HK-2 (cell line): ENCODE data around the gene PAPSS2.
"Not testable (repeated sequence)": the region's sequence is repeated elsewhere in the genome, so short reads cannot be mapped to it uniquely, and the experiment has no call there.

ENCODE experiments used
- DNase-seq: peaks from one replicate; pipeline ENCODE4 v3.0.0-alpha.2; 2018; ENCODE audit not compliant: unreplicated experiment

Gene PAPSS2

DNA sequence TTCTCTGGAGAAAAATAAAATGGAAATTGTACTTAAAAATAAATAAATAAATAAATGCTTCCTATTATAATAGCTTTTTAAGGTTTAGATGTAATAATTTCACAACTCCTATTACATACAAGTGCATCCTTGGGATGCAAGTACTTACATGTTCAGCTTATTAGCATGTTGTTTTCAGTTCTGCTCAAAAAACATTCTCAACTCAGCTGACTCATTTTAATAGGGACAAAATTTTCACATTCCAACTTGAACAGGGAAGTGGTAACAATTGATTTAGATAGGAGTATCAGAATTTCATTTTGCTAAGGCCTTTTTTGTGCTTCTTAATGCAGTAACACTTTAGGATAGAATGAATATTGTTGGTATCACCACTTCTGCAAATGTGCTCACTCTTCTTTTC, 16.7 kb upstream of the PAPSS2 start:
- no peak for DNase-seq

DNA sequence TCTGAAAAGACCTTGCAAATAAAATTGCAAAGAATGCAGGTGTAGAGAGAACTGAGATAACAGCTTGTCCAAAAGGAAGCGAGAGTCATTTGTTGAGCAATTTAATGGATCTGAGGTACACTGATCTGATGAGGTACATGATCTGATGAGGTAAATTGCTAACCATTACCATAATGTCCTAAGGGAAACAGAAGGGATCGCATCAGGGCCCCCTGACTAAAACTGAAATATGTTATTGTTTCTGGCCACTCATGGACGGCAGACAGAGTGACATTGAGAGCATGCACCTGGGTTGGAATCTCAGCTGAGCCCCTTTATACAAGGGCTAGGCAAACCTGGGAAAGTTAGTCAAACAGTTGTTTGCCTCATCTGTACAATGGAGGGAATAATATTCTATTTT, 15.8 kb upstream of the PAPSS2 start:
- DNase-seq, result no peak

DNA sequence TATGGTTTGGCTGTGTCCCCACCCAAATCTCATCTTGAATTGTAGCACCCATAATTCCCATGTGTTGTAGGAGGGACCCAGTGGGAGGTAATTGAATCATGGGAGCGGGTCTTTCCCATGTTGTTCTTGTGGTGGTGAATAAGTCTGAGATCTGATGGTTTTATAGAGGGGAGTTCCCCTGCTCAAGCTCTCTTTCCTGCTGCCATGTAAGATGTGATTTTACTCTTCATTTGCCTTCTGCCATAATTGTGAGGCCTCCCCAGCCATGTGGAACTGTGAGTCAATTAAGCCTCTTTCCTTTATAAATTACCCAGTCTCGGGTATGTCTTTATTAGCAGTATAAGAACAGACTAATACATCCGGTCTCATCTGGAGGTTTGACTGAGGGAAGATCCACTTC, 15.2 kb upstream of the PAPSS2 start:
- DNase-seq, result not testable (repeated sequence)

DNA sequence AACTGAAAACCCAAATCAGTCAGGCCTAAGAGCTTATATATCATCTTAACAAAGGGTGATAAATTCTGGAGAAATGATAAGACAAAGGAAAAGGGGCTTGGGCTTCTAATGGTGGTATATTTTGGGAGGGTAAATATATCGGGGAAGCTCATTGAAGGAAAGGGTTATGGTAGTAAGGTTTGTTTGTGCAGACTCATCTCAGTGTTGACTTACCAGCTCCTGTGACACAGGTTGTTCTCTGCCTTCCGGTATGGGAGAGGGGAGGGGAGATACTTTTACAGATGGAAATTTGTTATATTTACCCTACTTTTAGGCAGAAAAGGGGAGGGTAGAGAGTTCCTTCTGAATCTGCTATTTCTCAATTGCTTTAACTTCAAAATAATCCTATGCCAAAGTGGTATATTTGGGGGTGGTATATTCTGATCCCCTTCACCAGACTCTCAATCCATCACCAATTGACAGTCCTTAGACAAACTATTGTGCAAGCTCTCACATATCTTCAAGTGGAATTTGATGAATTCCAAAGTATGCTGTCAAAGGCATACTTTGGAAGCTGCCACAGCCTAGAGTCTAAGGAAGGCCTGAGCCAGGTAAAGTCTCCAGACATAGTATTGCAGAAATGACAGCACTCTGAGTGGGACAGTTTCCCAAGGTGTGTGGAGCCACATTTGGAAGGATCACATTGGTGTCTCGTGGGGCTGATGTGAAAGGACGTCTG, 13.3 kb upstream of the PAPSS2 start:
- DNase-seq, result no peak

DNA sequence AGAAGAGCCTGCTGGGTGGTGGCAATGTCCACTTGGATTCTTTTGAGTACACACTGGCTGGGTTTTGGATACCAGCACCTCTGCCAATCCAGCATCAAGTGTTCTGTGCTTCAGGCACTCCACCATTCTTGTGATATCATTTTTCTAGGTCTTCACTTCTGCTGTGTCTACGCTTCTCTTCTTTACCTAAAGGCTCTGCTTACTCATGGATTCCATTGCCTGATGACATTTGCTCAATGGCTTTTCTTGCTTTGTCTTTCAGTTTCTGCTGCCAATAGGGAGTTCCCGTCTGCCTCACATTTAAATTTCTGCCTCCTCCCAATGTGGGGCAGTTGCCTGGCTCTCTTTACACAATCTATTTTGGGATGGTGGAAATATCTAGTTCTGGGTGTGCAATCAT, 12.7 kb upstream of the PAPSS2 start:
- DNase-seq, result no peak

DNA sequence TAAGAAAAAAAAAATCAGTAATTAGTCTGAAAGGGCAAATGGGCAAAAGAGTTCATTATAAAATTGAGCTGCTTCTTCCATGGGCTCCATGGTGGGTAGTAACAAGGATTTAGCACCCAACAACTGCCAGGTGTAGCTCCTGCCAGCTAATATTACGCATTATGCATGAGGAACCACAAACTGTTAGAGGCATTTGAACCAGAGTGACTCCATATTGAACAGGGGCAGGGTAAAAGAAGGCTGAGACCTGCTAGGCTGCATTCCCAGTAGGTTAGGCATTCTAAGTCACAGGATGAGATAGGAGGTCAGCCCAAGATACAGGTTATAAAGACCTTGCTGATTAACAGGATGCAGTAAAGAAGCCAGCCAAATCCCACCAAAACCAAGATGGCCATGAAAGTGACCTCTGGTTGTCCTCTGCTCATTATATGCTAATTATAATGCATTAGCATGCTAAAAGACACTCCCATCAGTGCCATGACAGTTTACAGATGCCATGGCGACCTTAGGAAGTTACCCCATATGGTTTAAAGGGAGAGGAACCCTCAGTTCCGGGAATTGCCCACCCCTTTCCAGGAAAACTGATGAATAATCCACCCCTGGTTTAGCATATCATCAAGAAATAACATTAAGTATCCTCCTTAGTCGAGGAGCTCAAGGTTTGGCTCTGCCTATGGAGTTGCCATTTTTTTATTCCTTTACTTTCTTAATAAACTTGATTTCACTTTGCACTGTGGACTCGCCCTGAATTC, 8.7 kb upstream of the PAPSS2 start:
- DNase-seq, result no peak

DNA sequence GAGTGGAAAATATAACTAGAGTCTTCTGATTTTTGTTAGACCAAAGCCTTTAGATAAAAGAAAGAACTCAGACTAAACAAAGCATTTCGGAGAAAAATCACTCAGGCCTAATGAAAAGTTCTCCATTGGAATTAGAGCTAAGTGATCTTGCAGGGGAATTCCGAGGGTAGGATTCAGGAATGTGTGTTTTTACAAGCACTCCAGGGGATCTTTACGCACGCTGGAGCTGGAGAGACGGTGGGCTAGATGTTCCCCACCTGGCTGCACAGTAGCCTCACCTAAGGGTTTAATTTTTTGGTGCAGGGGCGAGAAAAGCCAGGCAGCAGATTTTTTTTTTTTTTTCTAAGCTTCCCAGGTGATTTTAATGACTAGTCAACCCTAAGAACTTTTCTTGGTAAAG, 7.9 kb upstream of the PAPSS2 start:
- DNase-seq, result no peak

DNA sequence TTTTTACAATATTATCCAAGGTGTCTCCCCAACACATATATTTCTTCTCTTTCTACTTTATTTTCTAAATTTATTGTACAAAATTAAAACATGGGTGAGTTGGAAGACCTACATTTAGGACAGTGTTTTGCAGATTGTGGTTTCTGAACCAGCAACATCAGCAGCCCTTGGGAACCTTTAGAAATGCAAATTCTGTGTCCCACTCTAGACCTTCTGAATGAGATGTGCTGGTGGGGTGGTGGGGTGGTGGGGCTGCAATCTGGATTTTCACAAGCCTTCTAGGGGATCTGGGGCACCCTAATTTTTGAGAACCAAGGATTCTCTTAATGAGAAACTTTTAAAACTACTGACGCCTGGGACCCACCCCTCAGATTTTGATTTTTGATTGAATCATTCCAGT, 7.4 kb upstream of the PAPSS2 start:
- DNase-seq, result no peak

DNA sequence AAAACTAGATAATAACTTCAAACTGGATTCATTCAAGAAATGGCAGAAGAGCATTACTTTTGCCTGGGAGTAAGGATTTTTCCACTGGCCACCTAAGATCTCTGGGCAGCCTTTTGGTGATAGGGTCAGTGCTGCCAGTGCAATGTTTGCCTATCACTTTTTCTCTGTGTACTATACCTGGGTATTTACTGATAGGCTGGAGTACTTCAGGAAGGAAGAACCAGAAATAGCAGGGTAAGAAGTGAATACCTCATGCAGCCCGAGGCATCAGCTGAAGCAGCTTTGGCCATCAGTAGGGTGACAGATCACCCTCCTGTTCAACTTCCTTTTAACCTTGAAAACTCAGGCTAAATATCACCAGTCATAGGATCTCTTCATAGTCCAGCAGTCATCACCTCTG, 5.5 kb upstream of the PAPSS2 start:
- DNase-seq, result no peak

DNA sequence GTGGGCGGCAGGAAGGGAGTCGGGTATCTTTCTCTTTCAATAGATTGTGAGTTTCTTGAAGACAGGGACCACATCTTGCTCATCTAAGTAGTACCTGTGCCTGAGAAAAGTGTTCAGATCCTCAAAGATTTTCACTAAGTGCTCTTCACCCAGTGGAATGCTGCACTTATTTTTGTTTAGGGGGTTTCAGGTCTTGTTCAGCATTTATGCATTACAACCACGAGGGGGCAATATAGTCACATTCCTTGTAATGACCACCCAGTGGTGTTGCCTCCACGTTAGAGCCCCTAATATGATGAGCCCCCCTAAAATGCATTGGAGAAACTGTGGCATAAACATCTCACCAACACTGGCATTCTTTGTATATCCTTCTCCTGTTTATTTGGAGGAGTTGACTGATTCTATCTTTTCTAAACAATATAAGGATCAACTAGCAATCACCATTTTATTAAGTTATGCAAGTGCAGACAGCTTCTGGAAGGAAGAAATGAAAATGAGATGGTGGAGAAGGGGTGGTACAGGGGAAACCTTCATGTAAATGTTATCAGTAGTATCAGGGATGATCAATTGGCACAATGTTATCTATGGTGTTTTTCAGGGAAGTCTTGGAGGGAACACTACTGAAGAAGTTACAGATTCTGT, 3.1 kb upstream of the PAPSS2 start:
- no peak for DNase-seq

DNA sequence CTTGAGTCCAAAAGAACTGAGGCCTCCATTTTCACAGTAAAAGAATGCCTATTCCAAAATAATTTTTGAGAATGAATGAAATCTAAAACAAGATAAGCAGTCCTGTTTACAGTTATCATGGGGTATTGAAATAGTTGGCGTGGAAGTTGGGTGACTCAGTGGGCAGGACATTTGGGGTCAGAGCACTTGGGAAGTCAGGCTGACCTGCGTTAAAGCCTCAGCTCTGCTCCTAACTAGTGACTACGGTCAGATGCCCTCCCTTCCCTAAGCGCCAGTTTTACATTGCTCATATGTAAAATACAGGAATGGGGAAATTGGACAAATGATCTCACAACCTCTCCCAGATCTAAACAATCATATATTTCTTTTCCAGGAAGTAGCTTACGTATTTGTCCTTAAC, 2.3 kb upstream of the PAPSS2 start:
- peak; percentile 27 for DNase-seq

DNA sequence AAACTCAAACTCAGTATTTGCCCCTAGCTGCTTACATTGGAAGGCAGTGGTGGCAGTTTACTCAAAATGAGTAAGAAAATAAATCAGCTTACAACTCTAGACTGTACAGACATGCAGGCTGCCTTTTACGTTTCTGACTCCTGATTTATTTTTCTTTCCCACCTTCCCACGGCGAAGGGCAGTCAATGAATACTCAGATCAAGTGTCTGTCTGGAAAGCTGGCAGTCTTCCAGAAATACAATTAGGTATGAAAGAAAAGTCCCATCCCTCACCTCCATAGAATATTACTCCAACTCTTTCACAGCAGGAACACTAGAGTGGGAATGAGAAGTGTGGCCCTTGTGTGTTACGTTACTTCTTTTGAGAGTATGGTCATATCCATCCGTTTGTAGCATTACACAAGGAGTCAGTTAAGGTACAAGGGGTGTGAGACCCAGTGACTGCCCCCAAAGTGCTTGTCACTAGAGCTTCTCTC, 1.3 kb upstream of the PAPSS2 start:
- DNase-seq, result peak; percentile 39

DNA sequence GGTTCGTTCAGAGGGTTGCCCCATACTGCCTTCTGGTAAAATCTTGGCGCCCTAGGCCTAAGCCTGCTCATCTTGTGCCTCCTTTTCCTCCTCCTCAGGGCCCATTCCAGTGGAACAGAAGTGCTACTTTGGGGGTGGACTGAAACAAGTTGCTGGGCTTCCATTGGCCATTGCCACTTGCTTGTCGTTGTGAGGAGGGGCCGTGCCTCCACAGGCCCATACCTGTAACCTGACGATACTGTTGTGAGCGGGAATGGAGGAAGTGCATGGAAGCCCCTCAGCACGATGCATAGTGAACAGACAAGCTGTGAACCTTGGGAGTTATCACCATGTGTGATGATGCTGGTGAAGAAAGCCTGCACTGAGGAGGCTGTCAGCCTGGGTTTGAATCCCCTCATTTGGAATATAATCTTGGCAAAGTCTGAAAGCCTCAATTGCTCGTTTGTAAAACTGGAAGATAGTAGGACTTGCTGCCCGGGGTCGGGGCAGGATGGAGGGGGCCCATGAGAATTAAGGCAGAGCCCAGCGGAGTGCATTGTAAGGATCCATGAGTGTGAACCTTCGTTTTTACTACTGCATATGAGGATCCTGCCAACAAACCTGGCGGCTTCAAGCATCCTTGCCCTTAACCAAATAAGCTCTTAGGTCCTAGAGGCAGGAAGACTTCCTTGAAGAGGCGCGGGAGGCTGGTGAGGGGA, 671 bp upstream of the PAPSS2 start:
- peak; percentile 30 for DNase-seq

DNA sequence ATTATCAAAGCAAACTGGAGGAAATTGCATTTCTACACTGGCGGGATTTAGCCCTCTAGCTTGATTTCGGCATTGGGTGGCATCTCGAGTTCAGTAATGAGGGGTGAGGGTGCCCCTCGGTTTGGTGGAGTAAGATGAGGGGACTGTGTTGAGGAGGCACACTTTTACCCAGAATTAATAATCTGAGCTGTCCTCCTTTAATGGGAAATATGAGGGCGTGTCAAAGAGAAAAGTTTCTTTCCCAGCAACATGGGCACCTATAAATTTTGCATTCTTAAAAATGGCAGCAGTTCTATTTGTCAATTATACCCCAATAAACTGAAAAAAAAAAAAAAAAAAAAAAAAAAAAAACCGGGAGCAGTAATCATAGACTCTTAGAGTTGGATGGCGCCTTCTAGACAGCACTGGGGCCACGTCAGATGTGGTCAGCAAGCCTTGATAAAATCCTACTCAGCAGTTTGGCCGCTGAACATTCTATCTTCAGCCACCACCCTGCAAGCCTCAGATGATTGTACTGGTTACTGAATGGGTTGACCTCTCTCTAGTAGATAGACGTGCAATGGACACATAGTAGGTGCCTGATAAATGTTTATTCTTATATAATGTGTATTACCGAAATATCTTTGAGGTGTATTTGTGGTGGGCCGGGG, 931 bp downstream of the PAPSS2 start:
- peak; percentile 51 for DNase-seq

DNA sequence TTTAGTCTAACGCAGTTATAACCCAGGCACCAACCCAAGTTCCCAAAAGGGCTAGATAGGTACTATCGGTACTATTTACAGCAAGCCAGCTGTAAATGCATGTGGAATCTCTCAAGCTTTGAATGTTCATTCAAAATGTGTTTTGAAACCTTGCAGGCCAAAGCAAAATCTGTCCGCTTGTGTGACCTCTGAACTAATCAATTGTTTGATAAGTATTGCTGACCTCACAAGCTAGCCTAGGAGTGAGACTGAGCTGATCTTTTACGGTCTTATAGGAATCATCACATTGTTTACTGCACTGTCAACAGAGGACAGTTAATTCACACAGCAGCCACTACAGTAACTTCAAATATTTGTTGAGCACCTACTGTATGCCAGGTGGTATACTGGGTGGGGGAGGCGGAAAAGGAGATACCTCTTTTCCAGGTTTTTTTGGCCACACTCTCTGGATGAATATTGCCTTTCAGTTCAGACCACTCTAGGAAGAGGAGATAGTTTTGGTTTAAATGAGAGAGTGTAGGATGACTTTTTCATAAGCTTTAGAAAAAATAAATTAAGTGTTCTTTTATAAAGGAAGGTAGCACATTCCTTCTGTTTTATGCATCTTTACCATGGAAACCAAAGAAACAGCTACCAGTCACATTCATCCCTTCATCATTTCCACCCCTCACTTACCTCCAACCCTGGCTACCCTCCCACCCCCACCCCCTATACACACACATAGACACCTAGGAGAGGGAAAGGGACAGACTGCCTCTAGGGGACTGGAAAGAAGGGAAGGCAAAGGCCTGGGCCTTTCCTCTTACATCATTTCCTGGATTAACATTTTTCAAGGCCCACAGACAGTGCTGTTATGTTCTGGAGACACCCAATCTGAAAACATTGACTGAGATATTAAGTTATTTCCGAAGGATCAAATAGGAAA, 2.4 kb downstream of the PAPSS2 start:
- peak; percentile 33 for DNase-seq

DNA sequence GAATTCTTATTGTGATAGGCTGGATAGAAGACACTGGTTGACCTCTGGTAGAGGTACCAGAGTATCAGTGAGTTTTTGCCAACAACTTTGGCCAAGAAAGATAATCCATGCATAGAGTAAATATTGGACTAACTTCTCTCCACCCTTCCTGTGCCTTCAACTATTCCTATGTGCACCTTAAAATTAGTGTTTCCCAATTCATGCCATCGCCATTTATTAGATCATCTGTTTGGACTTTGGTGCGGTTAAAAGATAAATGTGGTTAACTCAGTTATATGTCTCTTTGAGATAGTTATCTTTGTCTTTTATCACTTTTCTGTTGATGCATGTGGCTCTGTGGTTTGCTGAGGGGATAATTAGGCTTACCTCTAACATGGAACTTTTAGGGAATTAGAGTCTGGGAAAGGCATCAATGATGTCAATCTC, 4.6 kb downstream of the PAPSS2 start:
- DNase-seq, result no peak

DNA sequence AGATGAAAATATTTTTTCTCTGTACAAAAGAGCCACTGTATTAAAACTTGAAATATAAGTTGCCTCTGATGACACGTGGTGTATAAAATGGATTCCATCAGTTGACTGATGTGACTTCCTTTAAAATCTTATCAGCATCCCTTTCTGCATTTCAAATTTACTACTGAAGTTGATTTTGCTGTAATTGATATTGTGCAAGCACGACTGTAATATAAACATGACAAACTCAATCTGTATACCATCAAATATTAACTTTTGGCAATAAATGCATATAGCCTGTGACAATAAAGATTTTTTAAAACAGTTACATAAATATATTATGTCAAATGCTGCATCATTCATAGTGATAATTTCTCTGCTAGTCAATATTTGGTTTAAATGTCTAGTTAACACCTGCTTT, 7.8 kb downstream of the PAPSS2 start:
- no peak for DNase-seq

DNA sequence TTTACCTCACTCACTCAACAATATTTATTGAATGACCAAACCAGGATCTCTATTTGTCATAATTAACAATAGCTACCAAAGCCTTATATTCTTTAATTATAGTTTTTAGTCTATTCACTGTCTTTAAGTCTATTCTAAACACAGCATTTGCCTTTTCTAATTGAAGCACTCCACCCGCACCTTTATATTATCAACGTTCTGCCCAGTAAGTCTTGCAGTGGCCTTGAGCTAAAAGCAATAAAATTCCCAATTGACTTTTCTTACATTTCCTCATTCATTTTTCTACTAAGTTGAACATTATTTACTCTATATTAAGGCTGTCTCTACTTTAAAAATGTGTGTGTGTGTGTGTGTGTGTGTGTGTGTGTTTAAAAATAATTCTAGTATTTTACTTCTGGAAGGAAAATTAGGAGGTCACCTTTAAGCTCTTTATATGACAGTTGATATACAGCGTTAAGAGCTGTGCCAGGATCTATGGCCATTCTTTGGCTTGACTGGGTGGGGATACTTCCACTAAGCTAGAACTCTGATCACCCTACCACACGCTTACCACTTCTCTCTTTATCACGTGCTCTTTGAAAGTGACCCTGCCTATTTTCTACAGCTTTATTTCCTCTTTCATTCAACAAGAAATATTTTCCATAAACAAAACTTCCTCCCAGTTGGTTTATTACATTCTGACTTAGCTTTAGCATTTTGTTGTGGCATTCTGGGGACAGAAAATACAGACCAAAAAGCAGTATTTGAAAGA, 8.8 kb downstream of the PAPSS2 start:
- no peak for DNase-seq

DNA sequence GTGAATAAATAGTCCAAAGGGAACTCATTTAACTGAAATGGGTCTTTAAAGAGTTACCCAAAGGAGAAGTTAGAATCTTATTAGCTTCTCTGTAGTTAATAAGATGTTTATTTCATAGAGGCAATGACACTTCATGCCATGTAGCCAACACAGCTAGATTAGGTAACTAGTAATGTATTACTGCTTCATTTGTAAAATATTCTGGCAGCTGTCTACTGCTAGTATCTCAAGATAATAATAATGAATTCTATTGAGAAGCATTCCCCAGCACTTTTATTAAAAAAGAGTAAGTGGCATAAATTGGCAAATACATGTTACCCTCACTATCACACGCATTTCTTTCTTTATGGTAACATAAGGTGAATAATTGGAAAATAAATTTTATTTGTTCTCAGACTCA, 10.1 kb downstream of the PAPSS2 start:
- no peak for DNase-seq

DNA sequence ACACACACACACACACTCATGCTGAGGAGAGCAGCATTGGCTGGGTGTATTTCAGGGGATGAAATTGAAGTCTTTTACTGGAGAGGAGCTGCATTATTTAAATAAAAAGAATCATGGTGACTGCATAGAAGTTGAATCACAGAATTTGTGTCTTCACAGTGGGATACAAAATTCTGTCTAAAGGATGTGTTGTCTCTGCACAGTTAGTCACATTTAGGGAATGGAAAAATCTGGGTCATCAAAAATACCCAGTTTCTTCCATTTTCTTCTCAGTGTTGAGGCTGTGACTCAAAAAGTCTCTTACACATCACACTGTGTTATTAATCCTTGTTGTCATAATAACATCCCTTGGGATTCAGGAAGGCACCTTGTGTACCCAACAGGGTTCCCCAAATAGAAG, 10.9 kb downstream of the PAPSS2 start:
- no peak for DNase-seq
